ENCODE results near the gene NEURL4. TPM values are rescaled to one million over a fixed set of nuclear protein-coding genes. Genes with fewer than 3 reads are reported as not detected.
"Not testable (repeated sequence)": the region's sequence is repeated elsewhere in the genome, so short reads cannot be mapped to it uniquely, and the experiment has no call there.

NEURL4 gene
- total and polyA plus RNA-seq, 2 donors (not counting 3 experiments of a cell fraction or from before 2014, with no cell fraction given) = 32.0 to 44.9 TPM

DNA sequence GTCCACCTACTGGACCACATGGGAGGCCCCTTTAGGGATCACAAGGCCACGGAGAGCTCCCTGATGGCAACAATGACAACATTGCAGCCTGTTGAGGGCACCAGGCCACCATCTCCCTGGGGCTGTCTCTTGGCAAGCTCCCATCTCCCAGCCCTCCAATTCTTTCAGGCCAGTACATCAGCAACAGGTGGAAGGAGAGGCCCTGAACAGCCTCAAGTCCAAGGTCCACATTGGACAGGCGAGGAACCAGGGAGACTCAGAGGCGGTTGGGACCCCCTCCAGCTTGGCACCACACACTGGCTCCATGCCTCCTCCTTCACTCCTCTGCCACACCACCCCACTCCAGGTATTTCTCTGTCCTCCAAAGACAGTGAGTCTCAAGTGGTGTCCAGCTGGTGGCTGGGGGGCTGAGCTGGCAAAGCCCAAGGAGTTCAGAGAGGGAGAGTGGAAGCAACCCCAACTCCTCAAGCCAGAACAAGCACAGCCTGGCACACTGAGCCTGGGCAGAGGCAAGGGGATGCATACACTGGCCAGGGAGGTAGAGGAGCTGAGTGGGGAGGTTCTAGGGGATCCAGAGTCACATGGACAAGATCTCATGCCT lies 5.9 kb upstream of the NEURL4 start:
- CTCF ChIA-PET = interaction anchor here (1.3 kb wide), 1 partner anchor 15 kb away, joined by 4 read pairs; no protein-coding TSS in a partner anchor
- no peaks in the 10 kb centered on the region for H3K9me3 ChIP-seq (replicated peaks; ENCODE audit: control insufficient read depth, insufficient read depth, low read length)
- dilution Hi-C loops (cut with MboI; ENCODE audit: extremely low pct_ligation_motif_present, low sequenced_read_pairs) (no loop called here), intact Hi-C loops (cut with micrococcal nuclease) (no loop called here)
- H3K4me2 ChIP-seq (ENCODE audit: insufficient read depth, low read length) = no peak overlapping the region
- TF ChIP-seq GATA2 (IDR thresholded peaks at IDR 0.05; ENCODE audit: insufficient read depth, insufficient read length, low read depth, low read length) = no peak
- TF ChIP-seq, protein P1, sequence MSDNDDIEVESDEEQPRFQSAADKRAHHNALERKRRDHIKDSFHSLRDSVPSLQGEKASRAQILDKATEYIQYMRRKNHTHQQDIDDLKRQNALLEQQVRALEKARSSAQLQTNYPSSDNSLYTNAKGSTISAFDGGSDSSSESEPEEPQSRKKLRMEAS (IDR thresholded peaks at IDR 0.05; ENCODE audit: insufficient read depth, insufficient read length) = no peak
- no peak for TF ChIP-seq POLR2AphosphoS5 (IDR thresholded peaks at IDR 0.05; ENCODE audit: insufficient read depth, low read depth, low read length)
- TF ChIP-seq, protein P2, sequence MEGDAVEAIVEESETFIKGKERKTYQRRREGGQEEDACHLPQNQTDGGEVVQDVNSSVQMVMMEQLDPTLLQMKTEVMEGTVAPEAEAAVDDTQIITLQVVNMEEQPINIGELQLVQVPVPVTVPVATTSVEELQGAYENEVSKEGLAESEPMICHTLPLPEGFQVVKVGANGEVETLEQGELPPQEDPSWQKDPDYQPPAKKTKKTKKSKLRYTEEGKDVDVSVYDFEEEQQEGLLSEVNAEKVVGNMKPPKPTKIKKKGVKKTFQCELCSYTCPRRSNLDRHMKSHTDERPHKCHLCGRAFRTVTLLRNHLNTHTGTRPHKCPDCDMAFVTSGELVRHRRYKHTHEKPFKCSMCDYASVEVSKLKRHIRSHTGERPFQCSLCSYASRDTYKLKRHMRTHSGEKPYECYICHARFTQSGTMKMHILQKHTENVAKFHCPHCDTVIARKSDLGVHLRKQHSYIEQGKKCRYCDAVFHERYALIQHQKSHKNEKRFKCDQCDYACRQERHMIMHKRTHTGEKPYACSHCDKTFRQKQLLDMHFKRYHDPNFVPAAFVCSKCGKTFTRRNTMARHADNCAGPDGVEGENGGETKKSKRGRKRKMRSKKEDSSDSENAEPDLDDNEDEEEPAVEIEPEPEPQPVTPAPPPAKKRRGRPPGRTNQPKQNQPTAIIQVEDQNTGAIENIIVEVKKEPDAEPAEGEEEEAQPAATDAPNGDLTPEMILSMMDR (IDR thresholded peaks at IDR 0.05; ENCODE audit: extremely low read depth in 1 of 2, insufficient read depth in 1 of 2, low read depth in 1 of 2, low read length in 2 of 2) = no peak
- TF ChIP-seq JUN (IDR thresholded peaks at IDR 0.05; ENCODE audit: borderline replicate concordance, insufficient read depth, insufficient read length, low read depth) = no peak
- TF ChIP-seq POLR2A (IDR thresholded peaks at IDR 0.05; ENCODE audit: low read depth, low read length) = no peak
- no peak for TF ChIP-seq FOS (IDR thresholded peaks at IDR 0.05; ENCODE audit: borderline replicate concordance, insufficient read depth, low read length)
- TF ChIP-seq EZH2 (IDR thresholded peaks at IDR 0.05; ENCODE audit: borderline replicate concordance, low read depth, low read length, severe bottlenecking) = no peak
- no peak for TF ChIP-seq MYC (IDR thresholded peaks at IDR 0.05; ENCODE audit: low read depth, low read length)
- DNase-seq (ENCODE audit: low read depth, low spot score) = no peak
- FAIRE-seq = no peak
- H3K9me1 ChIP-seq (replicated peaks; ENCODE audit: control insufficient read depth, extremely low read depth, insufficient read depth, low read length) = no peaks in the 10 kb centered on the region
- POLR2A ChIA-PET = no interaction called here
- no TSS peak for BruUV-seq (replicated peaks)
- H3K27ac ChIP-seq (ENCODE audit: insufficient read depth, low read depth, low read length) = no peak overlapping the region
- peaks cover 4% of the 10 kb centered on the region for H3K4me1 ChIP-seq (ENCODE audit: control insufficient read depth, extremely low read depth, insufficient read depth, low read length)
- no peak overlapping the region for H3K9ac ChIP-seq (replicated peaks; ENCODE audit: extremely low read depth, insufficient read depth, low read length)
- no peak overlapping the region for H2AFZ ChIP-seq (ENCODE audit: low read depth, low read length)
- peaks cover 0 to 2% of the 10 kb centered on the region in 2 experiments for H3K27me3 ChIP-seq (ENCODE audit: control insufficient read depth in 2 of 2, insufficient read depth in 2 of 2, low read length in 2 of 2)
- H4K20me1 ChIP-seq (replicated peaks; ENCODE audit: control insufficient read depth, extremely low read depth, insufficient read depth, low read length) = no peaks in the 10 kb centered on the region
- no peak overlapping the region for H3K4me3 ChIP-seq (replicated peaks in 1 of 3; ENCODE audit: insufficient read depth in 1 of 3, low read depth in 1 of 3, low read length in 3 of 3)
- no peaks in the 10 kb centered on the region for H3K79me2 ChIP-seq (ENCODE audit: control insufficient read depth, insufficient read depth, low read length)
- H3K36me3 ChIP-seq (ENCODE audit: control insufficient read depth in 2 of 2, extremely low read depth in 1 of 2, insufficient read depth in 2 of 2, low read length in 2 of 2) = no peaks in the 10 kb centered on the region

DNA sequence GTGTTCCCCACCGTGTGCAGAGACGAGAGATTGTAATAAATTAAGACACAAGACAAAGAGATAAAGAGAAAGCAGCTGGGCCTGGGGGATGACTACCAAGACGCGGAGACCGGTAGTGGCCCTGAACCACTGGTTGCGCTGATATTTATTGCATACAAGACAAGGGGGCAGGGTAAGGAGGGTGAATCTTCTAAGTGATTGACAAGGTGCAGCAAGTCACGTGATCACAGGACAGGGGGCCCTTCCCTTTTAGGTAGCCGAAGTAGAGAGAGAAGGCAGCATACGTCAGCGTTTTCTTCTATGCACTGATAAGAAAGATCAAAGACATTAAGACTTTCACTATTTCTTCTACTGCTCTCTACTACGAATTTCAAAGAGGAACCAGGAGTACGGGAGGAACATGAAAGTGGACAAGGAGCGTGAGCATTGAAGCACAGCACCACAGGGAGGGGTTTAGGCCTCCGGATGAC lies 3.5 kb upstream of the NEURL4 start:
- H3K9me1 ChIP-seq (replicated peaks; ENCODE audit: control insufficient read depth, extremely low read depth, insufficient read depth, low read length); H3K27ac ChIP-seq (ENCODE audit: insufficient read depth, low read depth, low read length); H3K4me3 ChIP-seq (replicated peaks in 1 of 3; ENCODE audit: insufficient read depth in 1 of 3, low read depth in 1 of 3, low read length in 3 of 3); H3K4me2 ChIP-seq (ENCODE audit: insufficient read depth, low read length); H3K79me2 ChIP-seq (ENCODE audit: control insufficient read depth, insufficient read depth, low read length); BruUV-seq (replicated peaks); H4K20me1 ChIP-seq (replicated peaks; ENCODE audit: control insufficient read depth, extremely low read depth, insufficient read depth, low read length); dilution Hi-C loops (cut with MboI; ENCODE audit: extremely low pct_ligation_motif_present, low sequenced_read_pairs); DNase-seq (ENCODE audit: low read depth, low spot score); H2AFZ ChIP-seq (ENCODE audit: low read depth, low read length); H3K9me3 ChIP-seq (replicated peaks; ENCODE audit: control insufficient read depth, insufficient read depth, low read length); H3K36me3 ChIP-seq (ENCODE audit: control insufficient read depth in 2 of 2, extremely low read depth in 1 of 2, insufficient read depth in 2 of 2, low read length in 2 of 2); H3K27me3 ChIP-seq (ENCODE audit: control insufficient read depth in 2 of 2, insufficient read depth in 2 of 2, low read length in 2 of 2); H3K9ac ChIP-seq (replicated peaks; ENCODE audit: extremely low read depth, insufficient read depth, low read length); intact Hi-C loops (cut with micrococcal nuclease); FAIRE-seq; POLR2A ChIA-PET; CTCF ChIA-PET: not testable (repeated sequence)
- H3K4me1 ChIP-seq (ENCODE audit: control insufficient read depth, extremely low read depth, insufficient read depth, low read length) = peaks cover 10% of the 10 kb centered on the region

Measured in endothelial cell of umbilical vein (primary cell).